Body of pancreas (tissue), 4 donors: Measurements from ENCODE around the gene SEMA3E. TPM values are rescaled to one million over a fixed set of nuclear protein-coding genes. Genes with fewer than 3 reads are reported as not detected.

Experiments used
- ATAC-seq: fragments of 150-250 bp; one replicate; pipeline ENCODE4 v1.9.1; 2016
- DNase-seq, 4 donors: peaks; one replicate each; pipeline ENCODE4 v3.0.0-alpha.2; 2019
- H3K27ac ChIP-seq, 4 donors: fragments of 200-600 bp; sonication (generic); 1 replicate in 3 of 4; 2 replicates in 1 of 4; pipeline versions ENCODE4 v1.5.1 to v1.6.1; 2016 to 2019; ENCODE audit warnings: mild to moderate bottlenecking in 1 of 4, mixed read lengths in 1 of 4, moderate library complexity in 1 of 4
- H3K27me3 ChIP-seq, 2 donors: fragments of 200-600 bp; sonication (generic); one replicate each; pipeline ENCODE4 v1.6.0; 2016; ENCODE audit warnings: mild to moderate bottlenecking in 1 of 2
- H3K36me3 ChIP-seq, 2 donors: fragments of 200-600 bp; sonication (generic); replicated peaks in 1 of 2; 2 replicates each; pipeline ENCODE4 v1.5.1; 2016; ENCODE audit warnings: low read depth in 2 of 2; ENCODE audit not compliant: insufficient read depth in 1 of 2
- H3K4me1 ChIP-seq: fragments of 200-600 bp; sonication (generic); one replicate; pipeline ENCODE4 v1.6.0; 2016
- H3K4me3 ChIP-seq, 2 donors: fragments of 200-600 bp; sonication (generic); 1 replicate in 1 of 2; 2 replicates in 1 of 2; pipeline ENCODE4 v1.5.1; 2016 to 2019
- H3K9me3 ChIP-seq, 3 donors: fragments of 200-600 bp; sonication (generic); 1 replicate in 2 of 3; 2 replicates in 1 of 3; pipeline ENCODE4 v1.5.1; 2016
- POLR2A ChIP-seq, 3 donors: fragments of 450-650 bp; IDR thresholded peaks; one replicate each; pipeline ENCODE4 v1.6.1; 2016; ENCODE audit warnings: antibody characterized with exemption in 3 of 3, mild to moderate bottlenecking in 2 of 3
- WGBS, 2 donors: methylation state at CpG; one replicate each; pipeline ENCODE4 v1.1.5; 2017; 5-methylcytosine and 5-hydroxymethylcytosine counted together
- intact Hi-C: fragments of 100-400 bp; cut with DNase I; formaldehyde crosslinking; loops from one replicate; pipeline ENCODE4 v1.15.1; 2023
- total RNA-seq, 2 donors: library from RNA; depleted of rRNA; stranded (reverse); fragments of >200 nt; gene quantifications; one replicate each; pipeline ENCODE4 v1.1.0, GENCODE V29; 2016
- TF ChIP-seq, protein P1 (sequence below), 7 experiments: fragments of 450-650 bp in 4 of 7; fragments of 200-600 bp in 3 of 7; sonication (generic) in 3 of 7; IDR thresholded peaks; one replicate each; pipeline ENCODE4 v1.5.1; 2016 to 2019; ENCODE audit warnings: antibody characterized with exemption in 7 of 7

The SEMA3E gene
- total RNA-seq, 2 donors from 2014 or later, result under 0.01 to 20.5 TPM

DNA sequence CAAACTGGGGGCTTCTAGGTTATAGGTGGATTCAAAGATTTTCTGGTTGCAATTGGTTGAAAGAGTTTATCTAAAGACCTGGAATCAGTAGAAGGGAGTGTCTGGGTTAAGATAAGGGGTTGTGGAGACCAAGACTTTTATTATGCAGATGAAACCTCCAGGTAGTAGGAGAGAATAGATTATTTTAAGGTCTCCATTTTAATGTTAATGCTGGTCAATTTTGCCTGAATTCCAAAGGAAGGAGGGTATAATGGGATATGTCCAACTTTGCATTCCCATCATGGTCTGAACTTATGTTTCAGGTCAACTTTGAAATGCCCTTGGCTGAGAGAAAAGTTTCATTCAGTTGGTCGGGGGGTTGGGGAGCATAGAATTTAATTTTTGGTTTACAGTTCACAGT, 44.3 kb upstream of the SEMA3E start:
- Histone ChIP-seq H3K27ac (no peak overlapping the region), H3K36me3 (no peaks in the 10 kb centered on the region), H3K27me3 (no peaks in the 10 kb centered on the region), H3K9me3 (no peaks in the 10 kb centered on the region), H3K4me3 (no peak overlapping the region), H3K4me1 (no peaks in the 10 kb centered on the region)
- 42 to 79% methylated on average over 1 of the region's 1 CpG for whole genome bisulfite sequencing, 2 donors
- DNase-seq (no peak), ATAC-seq (no peak)
- no peak for TF ChIP-seq POLR2A (IDR thresholded peaks at IDR 0.05)
- TF ChIP-seq, protein P1, sequence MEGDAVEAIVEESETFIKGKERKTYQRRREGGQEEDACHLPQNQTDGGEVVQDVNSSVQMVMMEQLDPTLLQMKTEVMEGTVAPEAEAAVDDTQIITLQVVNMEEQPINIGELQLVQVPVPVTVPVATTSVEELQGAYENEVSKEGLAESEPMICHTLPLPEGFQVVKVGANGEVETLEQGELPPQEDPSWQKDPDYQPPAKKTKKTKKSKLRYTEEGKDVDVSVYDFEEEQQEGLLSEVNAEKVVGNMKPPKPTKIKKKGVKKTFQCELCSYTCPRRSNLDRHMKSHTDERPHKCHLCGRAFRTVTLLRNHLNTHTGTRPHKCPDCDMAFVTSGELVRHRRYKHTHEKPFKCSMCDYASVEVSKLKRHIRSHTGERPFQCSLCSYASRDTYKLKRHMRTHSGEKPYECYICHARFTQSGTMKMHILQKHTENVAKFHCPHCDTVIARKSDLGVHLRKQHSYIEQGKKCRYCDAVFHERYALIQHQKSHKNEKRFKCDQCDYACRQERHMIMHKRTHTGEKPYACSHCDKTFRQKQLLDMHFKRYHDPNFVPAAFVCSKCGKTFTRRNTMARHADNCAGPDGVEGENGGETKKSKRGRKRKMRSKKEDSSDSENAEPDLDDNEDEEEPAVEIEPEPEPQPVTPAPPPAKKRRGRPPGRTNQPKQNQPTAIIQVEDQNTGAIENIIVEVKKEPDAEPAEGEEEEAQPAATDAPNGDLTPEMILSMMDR (IDR thresholded peaks at IDR 0.05), result no peak
- intact Hi-C loops, result no loop called here

DNA sequence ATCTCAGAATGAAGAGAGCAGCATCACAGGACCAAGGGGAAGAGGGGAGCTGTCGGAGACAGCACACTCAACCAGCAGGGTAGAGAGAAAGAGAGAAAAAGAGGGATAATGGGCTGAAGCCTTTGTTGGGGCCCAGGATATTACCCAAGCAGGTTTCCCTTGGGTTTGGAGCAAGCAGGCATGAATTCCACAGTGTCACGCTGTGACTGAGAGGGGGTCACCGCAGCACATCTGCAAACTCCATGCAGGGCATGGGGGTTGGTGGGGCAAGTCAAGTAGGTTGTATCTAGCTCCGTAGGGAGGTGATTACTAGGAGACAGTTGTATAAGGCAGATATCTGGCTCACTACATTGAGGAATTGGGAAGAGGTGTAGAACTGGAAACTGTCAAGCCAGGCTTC, 42.2 kb upstream of the SEMA3E start:
- WGBS, 2 donors, result 55 to 68% methylated on average over 4 of the region's 4 CpGs
- DNase-seq, result no peak
- no peaks in the 10 kb centered on the region for H3K9me3 ChIP-seq

DNA sequence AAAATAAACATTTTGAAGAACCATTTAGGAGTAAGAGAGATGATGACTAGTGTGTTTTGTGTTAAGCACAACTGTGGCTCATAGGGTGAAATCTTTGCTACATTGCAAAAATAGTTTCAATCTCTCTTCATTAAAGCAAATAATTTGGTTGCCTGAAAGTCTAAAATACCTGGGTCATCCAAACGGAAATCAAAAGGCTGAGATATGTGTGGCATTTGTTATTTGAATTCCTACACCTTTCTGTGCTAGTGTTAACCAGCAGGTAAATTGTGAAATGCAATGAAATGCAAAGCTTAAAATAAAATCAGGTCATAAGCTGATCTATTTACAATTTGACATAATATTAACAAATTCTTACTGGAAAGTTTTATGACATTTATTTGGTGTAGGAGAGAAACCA, 40.9 kb upstream of the SEMA3E start:
- no peak overlapping the region for H3K4me3 ChIP-seq
- H3K27ac ChIP-seq, result no peak overlapping the region
- H3K36me3 ChIP-seq, result no peaks in the 10 kb centered on the region
- WGBS, 2 donors, result 7 to 23% methylated on average over 1 of the region's 1 CpG
- H3K4me1 ChIP-seq, result no peaks in the 10 kb centered on the region
- no peaks in the 10 kb centered on the region for H3K9me3 ChIP-seq
- TF ChIP-seq, protein P1 (IDR thresholded peaks at IDR 0.05), result no peak
- no peak for TF ChIP-seq POLR2A (IDR thresholded peaks at IDR 0.05)
- intact Hi-C loops, result no loop called here
- DNase-seq (no peak), ATAC-seq (no peak)
- H3K27me3 ChIP-seq, result no peaks in the 10 kb centered on the region

More for the DNA sequence above, 42.2 kb upstream of the SEMA3E start:
- no peaks in the 10 kb centered on the region for H3K27me3 ChIP-seq
- no peak for TF ChIP-seq POLR2A (IDR thresholded peaks at IDR 0.05)
- TF ChIP-seq, protein P1 (IDR thresholded peaks at IDR 0.05), result no peak
- intact Hi-C loops, result no loop called here
- no peak overlapping the region for H3K27ac ChIP-seq
- ATAC-seq, result no peak
- H3K4me1 ChIP-seq, result no peaks in the 10 kb centered on the region
- H3K4me3 ChIP-seq, result no peak overlapping the region
- no peaks in the 10 kb centered on the region for H3K36me3 ChIP-seq

DNA sequence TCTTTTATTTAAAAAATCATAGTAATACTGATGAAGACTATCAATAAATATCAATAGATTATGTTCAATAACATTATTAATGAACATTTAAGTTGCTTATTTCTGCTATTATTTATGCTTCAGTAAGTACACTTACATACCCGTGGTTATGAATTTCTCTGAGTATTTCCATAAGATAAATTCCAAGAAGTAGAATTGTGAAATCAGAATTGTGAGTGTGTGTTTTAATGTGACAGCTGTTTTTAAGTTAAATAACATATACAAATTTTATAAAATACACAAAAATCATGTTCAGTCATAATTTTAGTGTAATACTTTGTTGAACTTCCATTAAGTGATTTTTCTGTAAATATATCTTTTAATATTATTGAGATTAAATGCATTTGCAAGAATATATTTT, 37.5 kb upstream of the SEMA3E start:
- intact Hi-C loops, result no loop called here

DNA sequence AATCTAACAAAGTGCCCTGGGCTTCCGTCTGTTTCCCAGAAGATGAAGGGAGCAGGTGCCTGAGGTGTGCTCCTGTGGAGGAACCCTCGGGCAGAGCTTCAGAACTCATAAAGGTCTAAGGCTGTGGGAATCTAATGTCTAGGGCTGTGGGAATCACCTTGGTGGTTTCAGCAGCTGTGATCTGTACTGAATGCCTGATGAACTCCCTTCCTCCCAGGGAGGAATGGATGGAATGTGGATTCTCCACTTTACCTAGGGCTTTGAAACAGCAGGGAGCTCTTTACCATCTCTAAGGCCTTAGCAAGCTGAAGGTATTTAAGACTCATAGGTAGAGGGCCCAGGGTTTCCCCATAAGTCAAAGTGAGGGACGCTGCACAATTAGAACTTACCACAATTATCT, 36.0 kb upstream of the SEMA3E start:
- ATAC-seq (no peak), DNase-seq (no peak)
- H3K27ac ChIP-seq, result no peak overlapping the region
- H3K4me1 ChIP-seq, result no peaks in the 10 kb centered on the region
- H3K36me3 ChIP-seq, result no peaks in the 10 kb centered on the region
- no peak overlapping the region for H3K4me3 ChIP-seq
- H3K9me3 ChIP-seq, result no peaks in the 10 kb centered on the region
- H3K27me3 ChIP-seq, result no peaks in the 10 kb centered on the region
- WGBS, 2 donors, result 43 to 60% methylated on average over 2 to 3 of the region's 3 CpGs
- no peak for TF ChIP-seq POLR2A (IDR thresholded peaks at IDR 0.05)
- TF ChIP-seq, protein P1 (IDR thresholded peaks at IDR 0.05), result no peak
- intact Hi-C loops, result no loop called here

More for the DNA sequence above, 37.5 kb upstream of the SEMA3E start:
- Histone ChIP-seq H3K36me3 (no peaks in the 10 kb centered on the region), H3K4me3 (no peak overlapping the region), H3K9me3 (no peaks in the 10 kb centered on the region), H3K27me3 (no peaks in the 10 kb centered on the region), H3K27ac (no peak overlapping the region), H3K4me1 (no peaks in the 10 kb centered on the region)
- TF ChIP-seq POLR2A (IDR thresholded peaks at IDR 0.05), result no peak
- TF ChIP-seq, protein P1 (IDR thresholded peaks at IDR 0.05), result no peak
- ATAC-seq (no peak), DNase-seq (no peak)
- WGBS, 2 donors, result 82% methylated on average over 1 of the region's 1 CpG
